NCI-H2227 (cell line): Measurements from ENCODE around the gene RABGAP1L.
A peak's percentile ranks its signal among the peaks of the same experiment; 100 is the strongest.
"Not testable (repeated sequence)": the region's sequence is repeated elsewhere in the genome, so short reads cannot be mapped to it uniquely, and the experiment has no call there.

Experiments used
- DNase-seq: peaks from one replicate; lab custom pipeline; 2025; ENCODE audit not compliant: unreplicated experiment; lab: John Stamatoyannopoulos, UW

The RABGAP1L gene

GRCh38 chr1:174159252-174160108 is at the start of gene RABGAP1L:
TSS of gene RABGAP1L (plus strand) at chr1:174159520.
- peak; percentile 98 for DNase-seq

GRCh38 chr1:174110053-174110452 is 49.3 kb upstream of the RABGAP1L start:
- DNase-seq = no peak

GRCh38 chr1:174112489-174113162 is 46.7 kb upstream of the RABGAP1L start:
- DNase-seq = no peak

GRCh38 chr1:174114106-174114505 is 45.2 kb upstream of the RABGAP1L start:
- no peak for DNase-seq

GRCh38 chr1:174114788-174115448 is 44.4 kb upstream of the RABGAP1L start:
- peak; percentile 72 for DNase-seq

GRCh38 chr1:174116042-174116441 is 43.3 kb upstream of the RABGAP1L start:
- DNase-seq = no peak

- DNase-seq = no peak
Measured at GRCh38 chr1:174118751-174119150, 40.6 kb upstream of the RABGAP1L start.

GRCh38 chr1:174122318-174122717 is 37.0 kb upstream of the RABGAP1L start:
- not testable (repeated sequence) for DNase-seq

GRCh38 chr1:174123843-174124242 is 35.5 kb upstream of the RABGAP1L start:
- DNase-seq = no peak

- not testable (repeated sequence) for DNase-seq
Measured at GRCh38 chr1:174127176-174127575, 32.1 kb upstream of the RABGAP1L start.

GRCh38 chr1:174131032-174131638 is 28.2 kb upstream of the RABGAP1L start:
- DNase-seq = no peak

GRCh38 chr1:174134003-174134659 is 25.2 kb upstream of the RABGAP1L start:
- DNase-seq = no peak

GRCh38 chr1:174135211-174135610 is 24.1 kb upstream of the RABGAP1L start:
- no peak for DNase-seq

GRCh38 chr1:174136714-174137113 is 22.6 kb upstream of the RABGAP1L start:
- no peak for DNase-seq

GRCh38 chr1:174142836-174143235 is 16.5 kb upstream of the RABGAP1L start:
- no peak for DNase-seq

GRCh38 chr1:174143727-174144396 is 15.5 kb upstream of the RABGAP1L start:
- not testable (repeated sequence) for DNase-seq

GRCh38 chr1:174144397-174144783 is 14.9 kb upstream of the RABGAP1L start:
- not testable (repeated sequence) for DNase-seq

- no peak for DNase-seq
Measured at GRCh38 chr1:174149216-174149615, 10.1 kb upstream of the RABGAP1L start.

- DNase-seq = no peak
Measured at GRCh38 chr1:174150499-174150898, 8.8 kb upstream of the RABGAP1L start.

GRCh38 chr1:174152427-174152826 is 6.9 kb upstream of the RABGAP1L start:
- no peak for DNase-seq
